Nephron progenitor cell (in vitro differentiated cells): ENCODE data around the gene MT1H.
A peak's percentile ranks its signal among the peaks of the same experiment; 100 is the strongest.
"Not testable (repeated sequence)": the region's sequence is repeated elsewhere in the genome, so short reads cannot be mapped to it uniquely, and the experiment has no call there.

ENCODE experiments used
- DNase-seq: peaks from one replicate; pipeline ENCODE4 v3.0.0; 2021
- H3K27ac Mint-ChIP-seq: 2 replicates; pipeline ENCODE4 v1.8.0; 2021; ENCODE audit warnings: mild to moderate bottlenecking, moderate library complexity, mixed read lengths
- H3K27me3 Mint-ChIP-seq: 2 replicates; pipeline ENCODE4 v1.8.0; 2021; ENCODE audit warnings: mild to moderate bottlenecking, low read depth, mixed read lengths; ENCODE audit not compliant: poor library complexity
- H3K36me3 Mint-ChIP-seq: 2 replicates; pipeline ENCODE4 v1.8.0; 2021; ENCODE audit warnings: low read depth, mixed read lengths
- H3K4me1 Mint-ChIP-seq: 2 replicates; pipeline ENCODE4 v1.8.0; 2021; ENCODE audit warnings: mixed read lengths
- H3K4me3 Mint-ChIP-seq: 2 replicates; pipeline ENCODE4 v1.8.0; 2021; ENCODE audit warnings: mild to moderate bottlenecking, moderate library complexity, mixed read lengths
- H3K9me3 Mint-ChIP-seq: 2 replicates; pipeline ENCODE4 v1.8.0; 2021; ENCODE audit warnings: mild to moderate bottlenecking, moderate library complexity, mixed read lengths
- TF ChIP-seq, protein P1 (sequence below): fragments of 200-600 bp; sonication (generic); IDR thresholded peaks from 2 replicates; pipeline ENCODE4 v1.5.0; 2021; ENCODE audit warnings: antibody characterized with exemption

MT1H gene

DNA sequence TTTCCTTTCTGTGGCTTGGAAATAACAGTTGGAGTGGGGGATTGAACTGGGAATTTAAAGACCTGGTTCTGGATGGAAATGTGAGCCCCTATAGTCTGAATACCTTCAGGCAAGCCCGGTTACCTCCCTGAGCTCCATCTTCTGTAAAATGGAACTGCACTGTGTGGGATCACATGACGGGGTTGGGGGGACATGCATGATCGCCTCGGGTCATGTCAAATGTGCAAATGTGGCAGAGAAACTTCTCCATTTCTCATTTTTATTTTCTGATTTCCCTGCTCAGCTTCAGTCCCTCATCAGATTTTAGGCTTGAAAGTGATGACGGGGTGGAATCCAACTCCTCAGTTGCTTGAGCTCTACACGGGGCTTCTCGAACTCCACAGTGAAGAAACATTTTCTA, 16.4 kb upstream of the MT1H start:
- no peak overlapping the region for H3K4me3 Mint-ChIP-seq
- DNase-seq = no peak
- H3K4me1 Mint-ChIP-seq = peaks cover 9% of the 10 kb centered on the region
- no peaks in the 10 kb centered on the region for H3K36me3 Mint-ChIP-seq
- H3K27me3 Mint-ChIP-seq = peaks cover 100% of the 10 kb centered on the region
- no peak overlapping the region for H3K27ac Mint-ChIP-seq
- H3K9me3 Mint-ChIP-seq = no peaks in the 10 kb centered on the region
- TF ChIP-seq, protein P1, sequence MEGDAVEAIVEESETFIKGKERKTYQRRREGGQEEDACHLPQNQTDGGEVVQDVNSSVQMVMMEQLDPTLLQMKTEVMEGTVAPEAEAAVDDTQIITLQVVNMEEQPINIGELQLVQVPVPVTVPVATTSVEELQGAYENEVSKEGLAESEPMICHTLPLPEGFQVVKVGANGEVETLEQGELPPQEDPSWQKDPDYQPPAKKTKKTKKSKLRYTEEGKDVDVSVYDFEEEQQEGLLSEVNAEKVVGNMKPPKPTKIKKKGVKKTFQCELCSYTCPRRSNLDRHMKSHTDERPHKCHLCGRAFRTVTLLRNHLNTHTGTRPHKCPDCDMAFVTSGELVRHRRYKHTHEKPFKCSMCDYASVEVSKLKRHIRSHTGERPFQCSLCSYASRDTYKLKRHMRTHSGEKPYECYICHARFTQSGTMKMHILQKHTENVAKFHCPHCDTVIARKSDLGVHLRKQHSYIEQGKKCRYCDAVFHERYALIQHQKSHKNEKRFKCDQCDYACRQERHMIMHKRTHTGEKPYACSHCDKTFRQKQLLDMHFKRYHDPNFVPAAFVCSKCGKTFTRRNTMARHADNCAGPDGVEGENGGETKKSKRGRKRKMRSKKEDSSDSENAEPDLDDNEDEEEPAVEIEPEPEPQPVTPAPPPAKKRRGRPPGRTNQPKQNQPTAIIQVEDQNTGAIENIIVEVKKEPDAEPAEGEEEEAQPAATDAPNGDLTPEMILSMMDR = no peak

DNA sequence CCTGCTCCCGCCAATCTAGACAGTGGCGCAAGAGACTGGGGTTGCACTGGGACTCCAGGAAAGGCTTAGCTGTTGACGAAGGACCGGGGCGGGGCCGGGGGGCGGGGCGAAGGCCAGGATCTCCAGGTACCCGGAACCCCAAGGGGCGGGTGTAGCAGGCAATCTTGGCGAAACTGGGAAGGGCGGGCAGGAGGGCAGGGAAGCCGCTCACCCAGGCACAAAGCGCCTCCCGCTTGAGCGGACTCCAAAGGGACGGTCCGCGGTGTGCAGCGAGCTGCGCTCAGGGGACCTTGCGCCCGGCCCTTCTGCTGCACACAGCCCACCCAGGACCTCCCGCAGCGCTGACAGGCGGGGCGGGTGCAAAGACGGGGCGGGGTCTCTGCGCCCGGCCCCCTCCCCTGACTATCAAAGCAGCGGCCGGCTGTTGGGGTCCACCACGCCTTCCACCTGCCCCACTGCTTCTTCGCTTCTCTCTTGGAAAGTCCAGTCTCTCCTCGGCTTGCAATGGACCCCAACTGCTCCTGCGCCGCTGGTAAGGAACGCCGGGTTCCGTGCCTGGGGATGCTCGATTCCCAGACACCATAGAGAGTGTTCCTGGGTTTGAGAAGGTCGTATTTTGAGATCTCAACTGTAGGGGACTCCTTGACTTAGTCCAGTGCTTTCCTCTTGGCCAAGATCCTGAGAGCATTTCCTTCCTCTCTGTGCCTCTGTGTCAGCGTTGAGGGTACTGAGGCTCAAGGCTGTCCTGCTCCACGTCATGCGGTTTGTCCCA, 11.9 kb upstream of the MT1H start, which contains the start of gene MT1F:
Gene MT1F, plus strand, starts transcription at position 405 of the 772 bp plus-strand sequence. Its CDS starts 100 bp downstream, at position 505.
- no peak within 1 kb of the TSS for H3K27ac Mint-ChIP-seq
- TF ChIP-seq, protein P1 = no peak
- no peaks in the 10 kb centered on the region for H3K9me3 Mint-ChIP-seq
- DNase-seq = peak; percentile 72
- peaks cover 16% of the 10 kb centered on the region for H3K4me1 Mint-ChIP-seq
- H3K4me3 Mint-ChIP-seq = peak within 1 kb of the TSS; percentile 84
- H3K36me3 Mint-ChIP-seq = no peaks in the 10 kb centered on the region
- peaks cover 100% of the 10 kb centered on the region for H3K27me3 Mint-ChIP-seq

DNA sequence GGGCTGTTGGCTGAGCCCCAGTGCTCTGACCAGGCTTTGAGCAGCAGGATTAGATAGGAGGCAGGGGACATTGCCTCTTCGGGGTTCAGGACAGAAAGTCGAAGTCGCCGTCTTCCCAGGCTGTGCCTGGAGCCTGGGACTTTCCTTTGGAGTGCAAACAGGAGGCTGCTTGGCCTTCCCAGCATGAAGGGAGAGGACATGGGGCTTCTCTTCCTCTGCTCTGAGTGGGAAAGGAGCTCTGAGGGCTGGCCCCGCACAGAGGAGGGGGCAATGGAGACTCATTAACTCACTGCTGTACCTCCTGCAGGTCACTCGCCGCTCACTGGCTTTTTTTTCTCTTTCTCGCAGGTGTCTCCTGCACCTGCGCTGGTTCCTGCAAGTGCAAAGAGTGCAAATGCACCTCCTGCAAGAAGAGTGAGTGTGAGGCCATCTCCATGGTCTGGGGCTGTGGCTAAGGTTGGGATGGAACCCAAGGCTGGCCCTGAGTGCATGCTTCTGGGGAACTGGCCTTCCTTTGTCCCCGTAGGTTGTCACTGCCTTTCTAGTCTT, 11.2 kb upstream of the MT1H start:
- TF ChIP-seq, protein P1 = no peak
- H3K4me1 Mint-ChIP-seq = peaks cover 20% of the 10 kb centered on the region
- no peak overlapping the region for H3K27ac Mint-ChIP-seq
- H3K36me3 Mint-ChIP-seq = no peaks in the 10 kb centered on the region
- H3K9me3 Mint-ChIP-seq = no peaks in the 10 kb centered on the region
- H3K4me3 Mint-ChIP-seq = peak overlapping the region; percentile 84
- peaks cover 100% of the 10 kb centered on the region for H3K27me3 Mint-ChIP-seq
- DNase-seq = no peak

DNA sequence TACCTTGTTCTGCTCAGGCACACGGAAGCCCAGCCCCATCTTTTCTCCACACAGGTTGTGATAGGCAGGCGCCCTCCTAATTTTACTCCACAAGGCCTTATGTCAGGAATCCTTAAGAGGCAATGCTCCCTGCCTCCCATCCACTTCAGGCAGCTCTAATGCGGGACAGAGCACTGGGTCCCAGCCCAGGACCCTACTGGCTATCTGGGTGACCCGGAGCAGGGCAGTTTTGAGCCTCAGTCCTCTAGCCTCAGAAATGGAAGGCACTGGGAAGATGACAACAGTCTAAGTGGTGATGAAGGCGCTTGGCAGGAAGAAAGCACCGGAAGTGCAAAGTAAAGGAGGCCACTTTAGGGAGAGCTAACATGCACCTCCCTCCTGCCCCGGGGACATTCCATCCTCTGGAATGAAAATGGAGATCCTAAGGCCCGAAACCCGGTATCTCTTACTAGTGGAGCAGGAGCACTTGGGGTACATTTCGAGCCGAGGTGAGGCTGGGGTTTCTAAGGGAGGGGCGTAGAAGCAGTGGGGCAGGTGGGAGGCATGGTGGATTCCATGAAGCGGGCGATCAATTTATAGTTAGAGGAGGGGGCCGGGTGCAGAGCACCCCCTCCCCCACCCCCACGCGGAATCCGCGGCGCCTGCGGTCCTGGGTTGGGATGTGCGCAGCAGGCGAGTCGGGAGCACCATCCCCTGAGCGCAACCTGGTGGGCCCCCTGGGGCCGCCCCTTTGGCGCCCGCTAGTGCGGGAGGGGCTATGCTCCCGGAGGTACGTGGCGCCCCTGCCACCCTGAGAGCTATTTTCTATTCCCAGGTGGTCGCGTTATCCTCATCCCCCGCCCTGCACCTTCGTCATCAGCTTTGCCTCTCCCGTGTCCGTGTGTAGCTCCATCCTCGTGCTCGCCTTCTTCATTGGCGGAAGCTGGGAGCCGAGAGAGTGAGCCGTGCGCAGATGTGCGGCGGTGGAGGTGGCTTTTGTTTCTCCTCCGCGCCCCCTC, 7.0 kb upstream of the MT1H start:
- H3K36me3 Mint-ChIP-seq = no peaks in the 10 kb centered on the region
- TF ChIP-seq, protein P1 = no peak
- H3K9me3 Mint-ChIP-seq = no peaks in the 10 kb centered on the region
- peaks cover 100% of the 10 kb centered on the region for H3K27me3 Mint-ChIP-seq
- peaks cover 18% of the 10 kb centered on the region for H3K4me1 Mint-ChIP-seq
- DNase-seq = peak; percentile 16
- no peak overlapping the region for H3K27ac Mint-ChIP-seq
- peak overlapping the region; percentile 65 for H3K4me3 Mint-ChIP-seq

DNA sequence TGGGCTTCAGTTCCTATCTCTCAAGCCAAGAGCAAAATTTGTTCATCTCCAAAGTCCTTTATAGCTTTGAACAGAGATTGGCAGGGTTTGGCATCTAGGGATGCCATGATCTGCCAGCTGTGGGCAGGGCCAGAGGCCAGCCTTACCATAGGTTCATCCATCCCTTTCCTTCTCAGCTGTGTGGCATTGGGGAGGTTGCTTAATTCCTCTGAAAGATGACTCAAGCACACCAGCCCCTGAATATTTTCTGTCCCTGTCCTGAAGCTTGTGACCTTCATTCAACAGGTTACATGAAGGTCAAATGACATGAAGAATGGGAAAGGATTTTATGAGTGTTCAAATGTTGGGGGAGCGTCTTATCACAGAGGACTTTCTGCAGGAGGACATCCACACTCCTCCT, 5.1 kb upstream of the MT1H start:
- no peak for DNase-seq
- Mint-ChIP-seq H3K4me3 (no peak overlapping the region), H3K36me3 (no peaks in the 10 kb centered on the region), H3K27me3 (peaks cover 100% of the 10 kb centered on the region), H3K4me1 (peaks cover 20% of the 10 kb centered on the region), H3K9me3 (no peaks in the 10 kb centered on the region), H3K27ac (no peak overlapping the region)
- TF ChIP-seq, protein P1 = no peak

DNA sequence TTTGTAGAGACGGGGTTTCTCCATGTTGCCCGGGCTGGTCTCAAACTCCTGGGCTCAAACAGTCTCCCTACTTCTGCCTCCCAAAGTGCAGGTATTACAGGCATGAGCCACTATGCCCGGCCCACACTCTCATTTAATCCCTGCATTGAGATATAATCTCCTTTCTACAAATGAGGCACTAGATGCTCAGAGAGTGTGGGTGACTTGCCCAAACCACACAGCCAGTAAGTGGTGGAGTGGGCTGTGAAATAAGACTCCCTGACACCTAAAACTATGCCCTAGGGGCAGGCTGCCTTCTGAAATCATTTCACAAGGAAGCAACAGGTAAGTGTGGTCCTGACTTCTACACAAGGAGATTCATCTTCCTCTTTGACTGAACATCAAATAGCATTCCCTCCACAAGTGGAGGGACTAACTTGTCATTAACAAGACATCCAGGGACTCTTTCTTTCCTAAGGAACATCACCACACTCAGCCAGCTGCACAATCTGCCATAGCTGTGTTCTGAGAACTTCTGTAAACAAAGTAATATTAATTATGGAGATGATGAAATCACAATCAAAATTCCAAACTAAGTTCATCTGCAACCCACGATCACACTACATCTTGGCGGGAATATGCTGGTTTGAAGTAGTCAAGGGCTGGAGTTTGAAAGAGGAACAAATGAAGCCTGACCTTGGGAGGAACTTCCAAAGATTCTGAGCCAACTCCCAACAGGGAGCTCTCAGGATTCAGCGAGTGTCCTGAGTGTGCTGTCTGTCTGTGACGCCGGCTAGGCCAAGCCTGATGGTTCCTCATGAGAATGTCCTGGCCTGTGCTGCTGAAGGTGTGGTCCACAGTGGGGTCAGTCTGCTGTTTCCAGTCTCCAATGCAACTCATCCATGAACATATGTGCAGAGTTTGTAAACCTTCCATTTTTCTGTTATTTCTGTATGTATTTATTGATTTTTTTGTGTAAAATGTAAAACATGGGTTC, 4.0 kb upstream of the MT1H start:
- DNase-seq, H3K4me3 Mint-ChIP-seq, H3K27ac Mint-ChIP-seq, H3K36me3 Mint-ChIP-seq, H3K9me3 Mint-ChIP-seq: not testable (repeated sequence)
- H3K27me3 Mint-ChIP-seq = peaks cover 100% of the 10 kb centered on the region
- peaks cover 20% of the 10 kb centered on the region for H3K4me1 Mint-ChIP-seq
